DMS53 (cell line): Measurements from ENCODE around the gene KCTD21.

ENCODE experiments used
- DNase-seq: peaks from one replicate; lab custom pipeline; 2025; lab: John Stamatoyannopoulos, UW

KCTD21 gene

GRCh38 chr11:78219493-78220217 is 31.2 kb upstream of the KCTD21 start:
- no peak for DNase-seq

GRCh38 chr11:78218707-78219492 is 30.5 kb upstream of the KCTD21 start:
- no peak for DNase-seq

GRCh38 chr11:78217650-78218541 is 29.5 kb upstream of the KCTD21 start:
- no peak for DNase-seq

GRCh38 chr11:78216571-78217287 is 28.3 kb upstream of the KCTD21 start:
- DNase-seq, result no peak

GRCh38 chr11:78216021-78216420 is 27.6 kb upstream of the KCTD21 start:
- DNase-seq, result no peak

GRCh38 chr11:78214331-78215194 is 26.1 kb upstream of the KCTD21 start:
- no peak for DNase-seq

GRCh38 chr11:78213526-78214330 is 25.3 kb upstream of the KCTD21 start:
- DNase-seq, result no peak

- DNase-seq, result no peak
Observed at GRCh38 chr11:78212586-78213371, 24.4 kb upstream of the KCTD21 start.

GRCh38 chr11:78211565-78211964 is 23.1 kb upstream of the KCTD21 start:
- no peak for DNase-seq

- no peak for DNase-seq
Observed at GRCh38 chr11:78210000-78210608, 21.7 kb upstream of the KCTD21 start.

- DNase-seq, result no peak
Observed at GRCh38 chr11:78209478-78209877, 21.1 kb upstream of the KCTD21 start.

- no peak for DNase-seq
Observed at GRCh38 chr11:78208257-78209165, 20.1 kb upstream of the KCTD21 start.

GRCh38 chr11:78207532-78208256 is 19.3 kb upstream of the KCTD21 start:
- no peak for DNase-seq

- no peak for DNase-seq
Observed at GRCh38 chr11:78205691-78206090, 17.3 kb upstream of the KCTD21 start.

GRCh38 chr11:78205256-78205655 is 16.8 kb upstream of the KCTD21 start:
- DNase-seq, result no peak

GRCh38 chr11:78203184-78203583 is 14.8 kb upstream of the KCTD21 start:
- DNase-seq, result no peak

- no peak for DNase-seq
Observed at GRCh38 chr11:78202733-78203167, 14.3 kb upstream of the KCTD21 start.
